ENCODE data around the gene GPD1L.

DNA sequence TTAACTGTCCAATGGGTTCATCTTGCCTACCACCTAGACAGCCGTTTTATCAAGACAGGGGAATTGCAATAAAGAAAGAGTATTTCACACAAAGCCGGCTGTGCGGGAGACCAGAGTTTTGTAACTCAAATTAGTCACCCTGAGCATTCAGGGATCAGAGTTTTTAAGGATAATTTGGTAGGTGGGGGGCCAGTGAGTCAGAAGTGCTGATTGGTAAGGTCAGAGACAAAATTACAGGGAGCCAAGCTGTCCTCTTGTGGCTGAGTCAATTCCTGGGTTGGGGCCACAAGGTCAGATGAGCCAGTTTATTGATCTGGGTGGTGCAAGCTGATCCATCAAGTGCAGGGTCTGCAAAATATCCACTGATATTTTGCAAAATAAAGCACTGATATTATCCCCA is 29.9 kb upstream of the GPD1L start:
- TF ChIP-seq ZNF768 (tag by site-specific recombination; IDR thresholded peaks at IDR 0.05) (no peak), ZNF660 (tag by site-specific recombination; IDR thresholded peaks at IDR 0.05) (no peak), KLF16 (tag by site-specific recombination; IDR thresholded peaks at IDR 0.05) (no peak), ZBTB8A (tag by site-specific recombination; IDR thresholded peaks at IDR 0.05) (no peak), ZNF548 (tag by site-specific recombination; IDR thresholded peaks at IDR 0.05) (no peak), ZBTB17 (tag by site-specific recombination; IDR thresholded peaks at IDR 0.05) (no peak)
- TF ChIP-seq, protein P1, sequence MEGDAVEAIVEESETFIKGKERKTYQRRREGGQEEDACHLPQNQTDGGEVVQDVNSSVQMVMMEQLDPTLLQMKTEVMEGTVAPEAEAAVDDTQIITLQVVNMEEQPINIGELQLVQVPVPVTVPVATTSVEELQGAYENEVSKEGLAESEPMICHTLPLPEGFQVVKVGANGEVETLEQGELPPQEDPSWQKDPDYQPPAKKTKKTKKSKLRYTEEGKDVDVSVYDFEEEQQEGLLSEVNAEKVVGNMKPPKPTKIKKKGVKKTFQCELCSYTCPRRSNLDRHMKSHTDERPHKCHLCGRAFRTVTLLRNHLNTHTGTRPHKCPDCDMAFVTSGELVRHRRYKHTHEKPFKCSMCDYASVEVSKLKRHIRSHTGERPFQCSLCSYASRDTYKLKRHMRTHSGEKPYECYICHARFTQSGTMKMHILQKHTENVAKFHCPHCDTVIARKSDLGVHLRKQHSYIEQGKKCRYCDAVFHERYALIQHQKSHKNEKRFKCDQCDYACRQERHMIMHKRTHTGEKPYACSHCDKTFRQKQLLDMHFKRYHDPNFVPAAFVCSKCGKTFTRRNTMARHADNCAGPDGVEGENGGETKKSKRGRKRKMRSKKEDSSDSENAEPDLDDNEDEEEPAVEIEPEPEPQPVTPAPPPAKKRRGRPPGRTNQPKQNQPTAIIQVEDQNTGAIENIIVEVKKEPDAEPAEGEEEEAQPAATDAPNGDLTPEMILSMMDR (tag by site-specific recombination; IDR thresholded peaks at IDR 0.05), result no peak
- TF ChIP-seq, protein P2, sequence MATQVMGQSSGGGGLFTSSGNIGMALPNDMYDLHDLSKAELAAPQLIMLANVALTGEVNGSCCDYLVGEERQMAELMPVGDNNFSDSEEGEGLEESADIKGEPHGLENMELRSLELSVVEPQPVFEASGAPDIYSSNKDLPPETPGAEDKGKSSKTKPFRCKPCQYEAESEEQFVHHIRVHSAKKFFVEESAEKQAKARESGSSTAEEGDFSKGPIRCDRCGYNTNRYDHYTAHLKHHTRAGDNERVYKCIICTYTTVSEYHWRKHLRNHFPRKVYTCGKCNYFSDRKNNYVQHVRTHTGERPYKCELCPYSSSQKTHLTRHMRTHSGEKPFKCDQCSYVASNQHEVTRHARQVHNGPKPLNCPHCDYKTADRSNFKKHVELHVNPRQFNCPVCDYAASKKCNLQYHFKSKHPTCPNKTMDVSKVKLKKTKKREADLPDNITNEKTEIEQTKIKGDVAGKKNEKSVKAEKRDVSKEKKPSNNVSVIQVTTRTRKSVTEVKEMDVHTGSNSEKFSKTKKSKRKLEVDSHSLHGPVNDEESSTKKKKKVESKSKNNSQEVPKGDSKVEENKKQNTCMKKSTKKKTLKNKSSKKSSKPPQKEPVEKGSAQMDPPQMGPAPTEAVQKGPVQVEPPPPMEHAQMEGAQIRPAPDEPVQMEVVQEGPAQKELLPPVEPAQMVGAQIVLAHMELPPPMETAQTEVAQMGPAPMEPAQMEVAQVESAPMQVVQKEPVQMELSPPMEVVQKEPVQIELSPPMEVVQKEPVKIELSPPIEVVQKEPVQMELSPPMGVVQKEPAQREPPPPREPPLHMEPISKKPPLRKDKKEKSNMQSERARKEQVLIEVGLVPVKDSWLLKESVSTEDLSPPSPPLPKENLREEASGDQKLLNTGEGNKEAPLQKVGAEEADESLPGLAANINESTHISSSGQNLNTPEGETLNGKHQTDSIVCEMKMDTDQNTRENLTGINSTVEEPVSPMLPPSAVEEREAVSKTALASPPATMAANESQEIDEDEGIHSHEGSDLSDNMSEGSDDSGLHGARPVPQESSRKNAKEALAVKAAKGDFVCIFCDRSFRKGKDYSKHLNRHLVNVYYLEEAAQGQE (tag by site-specific recombination; IDR thresholded peaks at IDR 0.05), result no peak
- TF ChIP-seq, protein P3, sequence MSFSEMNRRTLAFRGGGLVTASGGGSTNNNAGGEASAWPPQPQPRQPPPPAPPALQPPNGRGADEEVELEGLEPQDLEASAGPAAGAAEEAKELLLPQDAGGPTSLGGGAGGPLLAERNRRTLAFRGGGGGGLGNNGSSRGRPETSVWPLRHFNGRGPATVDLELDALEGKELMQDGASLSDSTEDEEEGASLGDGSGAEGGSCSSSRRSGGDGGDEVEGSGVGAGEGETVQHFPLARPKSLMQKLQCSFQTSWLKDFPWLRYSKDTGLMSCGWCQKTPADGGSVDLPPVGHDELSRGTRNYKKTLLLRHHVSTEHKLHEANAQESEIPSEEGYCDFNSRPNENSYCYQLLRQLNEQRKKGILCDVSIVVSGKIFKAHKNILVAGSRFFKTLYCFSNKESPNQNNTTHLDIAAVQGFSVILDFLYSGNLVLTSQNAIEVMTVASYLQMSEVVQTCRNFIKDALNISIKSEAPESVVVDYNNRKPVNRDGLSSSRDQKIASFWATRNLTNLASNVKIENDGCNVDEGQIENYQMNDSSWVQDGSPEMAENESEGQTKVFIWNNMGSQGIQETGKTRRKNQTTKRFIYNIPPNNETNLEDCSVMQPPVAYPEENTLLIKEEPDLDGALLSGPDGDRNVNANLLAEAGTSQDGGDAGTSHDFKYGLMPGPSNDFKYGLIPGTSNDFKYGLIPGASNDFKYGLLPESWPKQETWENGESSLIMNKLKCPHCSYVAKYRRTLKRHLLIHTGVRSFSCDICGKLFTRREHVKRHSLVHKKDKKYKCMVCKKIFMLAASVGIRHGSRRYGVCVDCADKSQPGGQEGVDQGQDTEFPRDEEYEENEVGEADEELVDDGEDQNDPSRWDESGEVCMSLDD (tag by site-specific recombination; IDR thresholded peaks at IDR 0.05), result no peak
- TF ChIP-seq, protein P4, sequence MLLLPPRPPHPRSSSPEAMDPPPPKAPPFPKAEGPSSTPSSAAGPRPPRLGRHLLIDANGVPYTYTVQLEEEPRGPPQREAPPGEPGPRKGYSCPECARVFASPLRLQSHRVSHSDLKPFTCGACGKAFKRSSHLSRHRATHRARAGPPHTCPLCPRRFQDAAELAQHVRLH (tag by site-specific recombination; IDR thresholded peaks at IDR 0.05), result no peak
